ENCODE measurements around the gene SUN2. TPM values are rescaled to one million over a fixed set of nuclear protein-coding genes. Genes with fewer than 3 reads are reported as not detected.

Gene SUN2
- total RNA-seq, 3 donors from 2014 or later (not counting 1 experiment from before 2014, with no cell fraction given) = 882 to 1,056 (median 886) TPM

GRCh38 chr22:38799265-38800002 lies 43.6 kb upstream of the SUN2 start:
- TF ChIP-seq, protein P1, sequence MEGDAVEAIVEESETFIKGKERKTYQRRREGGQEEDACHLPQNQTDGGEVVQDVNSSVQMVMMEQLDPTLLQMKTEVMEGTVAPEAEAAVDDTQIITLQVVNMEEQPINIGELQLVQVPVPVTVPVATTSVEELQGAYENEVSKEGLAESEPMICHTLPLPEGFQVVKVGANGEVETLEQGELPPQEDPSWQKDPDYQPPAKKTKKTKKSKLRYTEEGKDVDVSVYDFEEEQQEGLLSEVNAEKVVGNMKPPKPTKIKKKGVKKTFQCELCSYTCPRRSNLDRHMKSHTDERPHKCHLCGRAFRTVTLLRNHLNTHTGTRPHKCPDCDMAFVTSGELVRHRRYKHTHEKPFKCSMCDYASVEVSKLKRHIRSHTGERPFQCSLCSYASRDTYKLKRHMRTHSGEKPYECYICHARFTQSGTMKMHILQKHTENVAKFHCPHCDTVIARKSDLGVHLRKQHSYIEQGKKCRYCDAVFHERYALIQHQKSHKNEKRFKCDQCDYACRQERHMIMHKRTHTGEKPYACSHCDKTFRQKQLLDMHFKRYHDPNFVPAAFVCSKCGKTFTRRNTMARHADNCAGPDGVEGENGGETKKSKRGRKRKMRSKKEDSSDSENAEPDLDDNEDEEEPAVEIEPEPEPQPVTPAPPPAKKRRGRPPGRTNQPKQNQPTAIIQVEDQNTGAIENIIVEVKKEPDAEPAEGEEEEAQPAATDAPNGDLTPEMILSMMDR (IDR thresholded peaks at IDR 0.05) = no peak
- no peak overlapping the region for H3K4me3 Mint-ChIP-seq
- no peak overlapping the region for H3K27ac Mint-ChIP-seq
- H3K36me3 Mint-ChIP-seq = no peaks in the 10 kb centered on the region
- H3K27me3 Mint-ChIP-seq (ENCODE audit: low read depth in 2 of 2) = peaks cover 44 to 45% of the 10 kb centered on the region in 2 donors
- H3K4me3 ChIP-seq (ENCODE audit: low read length) = no peak overlapping the region
- DNase-seq (no peak), ATAC-seq (no peak)
- H3K27ac ChIP-seq (ENCODE audit: low read length) = no peak overlapping the region
- 93% methylated on average over 6 of the region's 6 CpGs for WGBS (ENCODE audit: insufficient coverage)
- H3K9me3 ChIP-seq (ENCODE audit: control insufficient read depth, insufficient read depth, low read length) = peaks cover 5% of the 10 kb centered on the region
- H3K4me1 Mint-ChIP-seq = peaks cover 6 to 16% of the 10 kb centered on the region in 2 donors
- no peaks in the 10 kb centered on the region for H3K27me3 ChIP-seq (ENCODE audit: control insufficient read depth, insufficient read depth, low read length)
- H3K4me1 ChIP-seq (ENCODE audit: control insufficient read depth, insufficient read depth, low read length) = peaks cover 2% of the 10 kb centered on the region
- intact Hi-C loops (cut with micrococcal nuclease) = no loop called here
- no peaks in the 10 kb centered on the region for H3K9me3 Mint-ChIP-seq
- H3K36me3 ChIP-seq (ENCODE audit: control insufficient read depth, insufficient read depth, low read length) = no peaks in the 10 kb centered on the region

- no peak for ATAC-seq
- no peaks in the 10 kb centered on the region for H3K9me3 Mint-ChIP-seq
These were observed 42.7 kb upstream of the SUN2 start for GRCh38 chr22:38798496-38798895.

GRCh38 chr22:38796262-38796957 lies 40.6 kb upstream of the SUN2 start:
- Histone ChIP-seq H3K27me3 (ENCODE audit: control insufficient read depth, insufficient read depth, low read length) (no peaks in the 10 kb centered on the region), H3K4me3 (ENCODE audit: low read length) (no peak overlapping the region), H3K9me3 (ENCODE audit: control insufficient read depth, insufficient read depth, low read length) (peaks cover 5% of the 10 kb centered on the region), H3K36me3 (ENCODE audit: control insufficient read depth, insufficient read depth, low read length) (no peaks in the 10 kb centered on the region), H3K4me1 (ENCODE audit: control insufficient read depth, insufficient read depth, low read length) (peaks cover 12% of the 10 kb centered on the region), H3K27ac (ENCODE audit: low read length) (no peak overlapping the region)
- no peak overlapping the region for H3K27ac Mint-ChIP-seq
- peaks cover 29 to 32% of the 10 kb centered on the region in 2 donors for H3K27me3 Mint-ChIP-seq (ENCODE audit: low read depth in 2 of 2)
- H3K4me1 Mint-ChIP-seq = peaks cover 14 to 26% of the 10 kb centered on the region in 2 donors
- no peak overlapping the region for H3K4me3 Mint-ChIP-seq
- H3K9me3 Mint-ChIP-seq = no peaks in the 10 kb centered on the region
- H3K36me3 Mint-ChIP-seq = no peaks in the 10 kb centered on the region
- TF ChIP-seq, protein P1 (IDR thresholded peaks at IDR 0.05) = no peak
- intact Hi-C loops (cut with micrococcal nuclease) = no loop called here
- WGBS (ENCODE audit: insufficient coverage) = 86% methylated on average over 12 of the region's 12 CpGs
- DNase-seq (no peak), ATAC-seq (no peak)

More at GRCh38 chr22:38798496-38798895, 42.7 kb upstream of the SUN2 start:
- Histone ChIP-seq H3K36me3 (ENCODE audit: control insufficient read depth, insufficient read depth, low read length) (no peaks in the 10 kb centered on the region), H3K9me3 (ENCODE audit: control insufficient read depth, insufficient read depth, low read length) (peaks cover 5% of the 10 kb centered on the region), H3K4me1 (ENCODE audit: control insufficient read depth, insufficient read depth, low read length) (peaks cover 5% of the 10 kb centered on the region), H3K27ac (ENCODE audit: low read length) (no peak overlapping the region), H3K27me3 (ENCODE audit: control insufficient read depth, insufficient read depth, low read length) (no peaks in the 10 kb centered on the region), H3K4me3 (ENCODE audit: low read length) (no peak overlapping the region)
- H3K4me1 Mint-ChIP-seq = peaks cover 7 to 21% of the 10 kb centered on the region in 2 donors
- H3K36me3 Mint-ChIP-seq = no peaks in the 10 kb centered on the region
- TF ChIP-seq, protein P1 (IDR thresholded peaks at IDR 0.05) = no peak
- no peak overlapping the region for H3K4me3 Mint-ChIP-seq
- H3K27me3 Mint-ChIP-seq (ENCODE audit: low read depth in 2 of 2) = peaks cover 38 to 39% of the 10 kb centered on the region in 2 donors
- WGBS (ENCODE audit: insufficient coverage) = 55% methylated on average over 5 of the region's 5 CpGs
- H3K27ac Mint-ChIP-seq = no peak overlapping the region
- peak in 1 of 2 donors; percentile 24 for DNase-seq
- intact Hi-C loops (cut with micrococcal nuclease) = no loop called here

Data from natural killer cell (primary cell).